ENCODE data around the gene TYW1B. TPM values are rescaled to one million over a fixed set of nuclear protein-coding genes. Genes with fewer than 3 reads are reported as not detected.
"Not testable (repeated sequence)": the region's sequence is repeated elsewhere in the genome, so short reads cannot be mapped to it uniquely, and the experiment has no call there.

TYW1B gene
- total RNA-seq, 1 donor from 2014 or later: 8.6 TPM

GRCh38 chr7:72555238-72555637, 272.8 kb downstream of the TYW1B start:
- CTCF ChIA-PET; ATAC-seq (ENCODE audit: low read depth); H3K27ac Mint-ChIP-seq; POLR2A ChIA-PET; intact Hi-C loops (cut with micrococcal nuclease); H3K4me3 Mint-ChIP-seq; H3K9me3 Mint-ChIP-seq; DNase-seq; H3K27me3 Mint-ChIP-seq; H3K36me3 Mint-ChIP-seq (ENCODE audit: low read depth); H3K4me1 Mint-ChIP-seq: not testable (repeated sequence)

GRCh38 chr7:72554401-72554800, 273.6 kb downstream of the TYW1B start:
- DNase-seq; intact Hi-C loops (cut with micrococcal nuclease); H3K27me3 Mint-ChIP-seq; H3K27ac Mint-ChIP-seq; POLR2A ChIA-PET; H3K4me1 Mint-ChIP-seq; H3K36me3 Mint-ChIP-seq (ENCODE audit: low read depth); H3K4me3 Mint-ChIP-seq; H3K9me3 Mint-ChIP-seq; CTCF ChIA-PET; ATAC-seq (ENCODE audit: low read depth): not testable (repeated sequence)

GRCh38 chr7:72550454-72550853, 277.5 kb downstream of the TYW1B start:
- intact Hi-C loops (cut with micrococcal nuclease); H3K27ac Mint-ChIP-seq; DNase-seq; H3K27me3 Mint-ChIP-seq; ATAC-seq (ENCODE audit: low read depth); POLR2A ChIA-PET; H3K9me3 Mint-ChIP-seq; H3K4me3 Mint-ChIP-seq; H3K36me3 Mint-ChIP-seq (ENCODE audit: low read depth); H3K4me1 Mint-ChIP-seq; CTCF ChIA-PET: not testable (repeated sequence)

GRCh38 chr7:72546586-72547237, 281.3 kb downstream of the TYW1B start:
- DNase-seq; H3K9me3 Mint-ChIP-seq; POLR2A ChIA-PET; intact Hi-C loops (cut with micrococcal nuclease); H3K36me3 Mint-ChIP-seq (ENCODE audit: low read depth); H3K4me1 Mint-ChIP-seq; CTCF ChIA-PET; ATAC-seq (ENCODE audit: low read depth); H3K27ac Mint-ChIP-seq; H3K4me3 Mint-ChIP-seq; H3K27me3 Mint-ChIP-seq: not testable (repeated sequence)

- H3K36me3 Mint-ChIP-seq (ENCODE audit: low read depth); CTCF ChIA-PET; DNase-seq; ATAC-seq (ENCODE audit: low read depth); H3K9me3 Mint-ChIP-seq; intact Hi-C loops (cut with micrococcal nuclease); H3K4me3 Mint-ChIP-seq; H3K27me3 Mint-ChIP-seq; H3K4me1 Mint-ChIP-seq; H3K27ac Mint-ChIP-seq: not testable (repeated sequence)
- POLR2A ChIA-PET: interaction anchor here (0.5 kb wide), 1 partner anchor 24 kb away, joined by 4 read pairs; no protein-coding TSS in a partner anchor
Observed at GRCh38 chr7:72544531-72544930, 283.5 kb downstream of the TYW1B start.

GRCh38 chr7:72540923-72541322, 287.1 kb downstream of the TYW1B start:
- intact Hi-C loops (cut with micrococcal nuclease): no loop called here
- ChIA-PET CTCF (no interaction called here), POLR2A (no interaction called here)
- Mint-ChIP-seq H3K27ac (no peak overlapping the region), H3K36me3 (ENCODE audit: low read depth) (no peaks in the 10 kb centered on the region), H3K27me3 (no peaks in the 10 kb centered on the region), H3K4me1 (no peaks in the 10 kb centered on the region), H3K4me3 (no peak overlapping the region), H3K9me3 (no peaks in the 10 kb centered on the region)
- ATAC-seq (ENCODE audit: low read depth): no peak
- TF ChIP-seq CTCF (IDR thresholded peaks at IDR 0.05): no peak
- no peak for DNase-seq

- intact Hi-C loops (cut with micrococcal nuclease): no loop called here
- ATAC-seq (ENCODE audit: low read depth) (no peak), DNase-seq (no peak)
- no peak for TF ChIP-seq CTCF (IDR thresholded peaks at IDR 0.05)
- CTCF ChIA-PET: no interaction called here
- H3K27ac Mint-ChIP-seq: no peak overlapping the region
- no peaks in the 10 kb centered on the region for H3K9me3 Mint-ChIP-seq
- H3K36me3 Mint-ChIP-seq (ENCODE audit: low read depth): no peaks in the 10 kb centered on the region
- POLR2A ChIA-PET: no interaction called here
- no peaks in the 10 kb centered on the region for H3K27me3 Mint-ChIP-seq
- H3K4me1 Mint-ChIP-seq: no peaks in the 10 kb centered on the region
- no peak overlapping the region for H3K4me3 Mint-ChIP-seq
Observed at GRCh38 chr7:72540106-72540611, 287.8 kb downstream of the TYW1B start.

Data from activated B cell treated with CpG ODN at 0.5 μM for 24 hours (primary cell).